GM21381 (cell line): Measurements from ENCODE around the gene FARS2.

ENCODE experiments used
- ATAC-seq: cut with Tn5 transposase; IDR thresholded peaks from one replicate; pipeline ENCODE4 v1.9.1; 2021; ENCODE audit warnings: mild to moderate bottlenecking, moderate library complexity; ENCODE audit not compliant: unreplicated experiment

FARS2 gene

GRCh38 chr6:5744497-5744896, 483.2 kb downstream of the FARS2 start:
- no peak for ATAC-seq

- no peak for ATAC-seq
These were observed 483.8 kb downstream of the FARS2 start for GRCh38 chr6:5745081-5745480.

GRCh38 chr6:5746053-5746758, 484.9 kb downstream of the FARS2 start:
- ATAC-seq, result no peak

- ATAC-seq, result no peak
These were observed 485.4 kb downstream of the FARS2 start for GRCh38 chr6:5746759-5747130.

- ATAC-seq, result no peak
These were observed 486.1 kb downstream of the FARS2 start for GRCh38 chr6:5747379-5747778.

- no peak for ATAC-seq
These were observed 487.8 kb downstream of the FARS2 start for GRCh38 chr6:5749016-5749650.

GRCh38 chr6:5749651-5750215, 488.4 kb downstream of the FARS2 start:
- ATAC-seq, result no peak

GRCh38 chr6:5751525-5752390, 490.4 kb downstream of the FARS2 start:
- ATAC-seq, result no peak

- no peak for ATAC-seq
These were observed 491.0 kb downstream of the FARS2 start for GRCh38 chr6:5752391-5752680.

GRCh38 chr6:5753209-5753608, 491.9 kb downstream of the FARS2 start:
- ATAC-seq, result no peak

GRCh38 chr6:5754904-5755303, 493.6 kb downstream of the FARS2 start:
- ATAC-seq, result no peak

- no peak for ATAC-seq
These were observed 498.3 kb downstream of the FARS2 start for GRCh38 chr6:5759571-5759970.

GRCh38 chr6:5761370-5761769, 500.1 kb downstream of the FARS2 start:
- ATAC-seq, result no peak

GRCh38 chr6:5762561-5762968, 501.3 kb downstream of the FARS2 start:
- no peak for ATAC-seq

GRCh38 chr6:5763407-5763806, 502.1 kb downstream of the FARS2 start:
- ATAC-seq, result no peak

GRCh38 chr6:5763871-5764270, 502.6 kb downstream of the FARS2 start:
- ATAC-seq, result no peak

GRCh38 chr6:5764401-5764955, 503.2 kb downstream of the FARS2 start:
- ATAC-seq, result no peak

- no peak for ATAC-seq
These were observed 503.9 kb downstream of the FARS2 start for GRCh38 chr6:5765141-5765760.

GRCh38 chr6:5766260-5766659, 504.9 kb downstream of the FARS2 start:
- ATAC-seq, result no peak

GRCh38 chr6:5767471-5767870, 506.2 kb downstream of the FARS2 start:
- ATAC-seq, result no peak

GRCh38 chr6:5771211-5771610, 509.9 kb downstream of the FARS2 start:
- ATAC-seq, result no peak
